Body of pancreas (tissue), 4 donors: ENCODE measurements around the gene COL5A1.

Source experiments
- CTCF ChIP-seq, 7 experiments: fragments of 450-650 bp in 4 of 7; fragments of 200-600 bp in 3 of 7; sonication (generic) in 3 of 7; IDR thresholded peaks; one replicate each; pipeline ENCODE4 v1.5.1; 2016 to 2019; ENCODE audit warnings: antibody characterized with exemption in 7 of 7
- POLR2A ChIP-seq, 3 donors: fragments of 450-650 bp; IDR thresholded peaks; one replicate each; pipeline ENCODE4 v1.6.1; 2016; ENCODE audit warnings: antibody characterized with exemption in 3 of 3, mild to moderate bottlenecking in 2 of 3

- TF ChIP-seq CTCF (IDR thresholded peaks at IDR 0.05) (no peak), POLR2A (IDR thresholded peaks at IDR 0.05) (no peak)
Measured at GRCh38 chr9:134685784-134686183, 44.2 kb downstream of the COL5A1 start.
